Activated naive CD8-positive, alpha-beta T cell treated with anti-CD3 and anti-CD28 coated beads, Interleukin-2, amount 50 U/mL, for 16 hours (primary cell): ENCODE results near the gene SLC4A1.

ENCODE experiments used
- DNase-seq: peaks from one replicate; pipeline ENCODE4 v3.0.0-alpha.2; 2020; ENCODE audit warnings: low read depth, low spot score

The SLC4A1 gene

GRCh38 chr17:44205962-44206824, 61.7 kb downstream of the SLC4A1 start:
- DNase-seq, result no peak

DNA sequence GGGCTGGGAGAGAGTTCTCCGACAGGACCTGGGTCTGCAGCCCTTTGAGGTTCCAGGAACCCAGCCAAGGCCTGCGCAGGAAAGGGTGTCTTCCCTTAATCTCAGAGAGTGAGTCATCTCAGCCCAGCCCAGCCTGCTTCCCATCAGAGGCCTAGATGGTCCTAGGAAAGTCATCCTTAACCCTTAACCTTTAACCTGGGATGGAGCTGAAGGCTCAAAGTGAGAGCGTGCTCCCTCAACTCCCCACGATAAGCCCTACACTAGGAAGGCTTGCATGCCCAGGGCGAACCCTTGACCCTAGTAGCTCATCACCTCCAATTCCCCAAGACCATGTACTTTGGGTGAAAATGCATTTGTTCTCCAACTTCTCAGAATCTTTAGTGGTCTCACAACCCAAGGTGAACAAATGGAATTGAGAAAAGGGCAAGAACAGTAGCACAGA, 63.5 kb downstream of the SLC4A1 start:
- DNase-seq, result no peak

- no peak for DNase-seq
These were observed 64.0 kb downstream of the SLC4A1 start for GRCh38 chr17:44203731-44204440.

- DNase-seq, result no peak
These were observed 65.2 kb downstream of the SLC4A1 start for GRCh38 chr17:44202756-44203155.

- no peak for DNase-seq
These were observed 67.3 kb downstream of the SLC4A1 start for GRCh38 chr17:44200478-44201155.

DNA sequence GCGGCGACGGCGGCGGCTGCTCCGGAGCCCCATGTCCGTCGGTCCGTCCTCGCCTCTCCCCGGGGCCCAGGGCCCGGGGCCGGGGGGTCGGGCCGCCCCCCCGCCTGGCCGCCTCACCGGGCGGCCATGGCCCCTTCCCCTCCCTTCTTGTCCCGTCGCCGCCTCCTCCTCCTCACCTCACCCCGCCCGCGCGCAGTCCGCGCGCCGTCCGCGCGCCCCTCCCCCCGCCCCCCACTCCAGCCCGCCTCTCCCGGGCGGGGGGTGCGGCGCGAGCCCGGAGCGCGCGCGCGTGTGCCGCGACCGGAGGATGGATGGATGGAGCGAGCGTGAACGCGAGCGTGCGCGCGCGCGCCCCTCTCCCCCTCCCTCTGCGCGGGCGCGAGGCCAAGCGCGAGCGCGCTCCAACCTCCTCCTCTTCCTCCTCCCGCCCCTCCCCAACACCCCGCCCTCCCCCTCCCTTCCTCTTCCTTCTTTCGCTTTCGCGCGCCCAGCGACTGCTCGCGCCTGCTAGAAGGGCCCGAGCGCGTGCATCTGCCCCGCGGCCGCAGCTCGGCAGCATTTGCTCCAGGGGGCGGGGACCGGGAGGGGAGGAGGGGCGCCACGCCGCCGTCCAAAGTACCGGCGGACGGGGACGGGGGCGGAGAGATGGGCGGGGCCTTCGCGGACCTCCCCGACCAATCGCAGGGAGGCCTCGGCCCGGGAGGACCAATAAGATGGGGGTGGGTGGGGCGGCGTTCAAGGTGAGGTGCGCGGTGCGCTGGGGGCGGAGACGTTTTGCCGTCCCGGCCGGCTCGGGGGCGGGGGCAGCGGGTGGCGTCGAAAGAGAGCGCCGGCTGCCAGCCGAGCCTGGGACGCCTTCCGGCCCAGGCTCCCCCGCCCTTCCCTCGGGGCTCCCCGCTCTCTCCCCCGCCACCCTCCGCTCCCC, 68.1 kb downstream of the SLC4A1 start, which contains the start of gene ATXN7L3:
ATXN7L3 (minus strand) TSS at position 332 of the 925 bp plus-strand sequence. CDS start 1,814 bp downstream, outside the sequence.
- DNase-seq, result peak; percentile 99

- DNase-seq, result no peak
These were observed 69.0 kb downstream of the SLC4A1 start for GRCh38 chr17:44198721-44199552.
